K562 (cell line): ENCODE data around the gene CS. TPM values are rescaled to one million over a fixed set of nuclear protein-coding genes. Genes with fewer than 3 reads are reported as not detected.

Source experiments
- ESRRB ChIP-seq: fragments of 250-450 bp; sonication (Bioruptor Pico); IDR thresholded peaks from 2 replicates; pipeline ENCODE4 v1.5.0; 2020; ENCODE audit warnings: mild to moderate bottlenecking, moderate library complexity, borderline replicate concordance
- HDAC8 ChIP-seq: fragments of 450-650 bp; IDR thresholded peaks from 2 replicates; pipeline ENCODE4 v1.6.1; 2016; ENCODE audit warnings: mild to moderate bottlenecking, missing genetic modification characterization, moderate library complexity, missing compliant biosample characterization
- TFAM ChIP-seq: fragments of 250-450 bp; sonication (Bioruptor Pico); conservative IDR thresholded peaks from 2 replicates; pipeline ENCODE4 v1.5.0; 2021; ENCODE audit warnings: mild to moderate bottlenecking, moderate library complexity
- ZBTB7A ChIP-seq: IDR thresholded peaks from 2 replicates; pipeline ENCODE4 v1.6.1; 2011; ENCODE audit warnings: low read depth, mild to moderate bottlenecking, low read length, moderate library complexity, borderline replicate concordance; ENCODE audit not compliant: control insufficient read depth
- ZNF354B ChIP-seq: fragments of 250-450 bp; sonication (Bioruptor Pico); IDR thresholded peaks from 2 replicates; pipeline ENCODE4 v1.4.0; 2020
- polyA plus RNA-seq, 8 experiments: library from polyadenylated mRNA; depleted of rRNA in 4 of 8; stranded (reverse) in 5 of 8; unstranded in 3 of 8; fragments of >200 nt; fragmentation: Nextera tagmentation in 2 of 8; fragmentation: Illumina TruSeq in 1 of 8; extraction: Ambion mirVana in 2 of 8; extraction: Trizol in 1 of 8; gene quantifications; 2 replicates each; pipeline versions ENCODE4 v1.2.1 to v1.2.3, GENCODE V29; 2011 to 2014; ENCODE audit warnings: inconsistent platforms in 1 of 8, missing spikeins in 1 of 8
- total RNA-seq, 7 experiments: library from RNA; depleted of rRNA in 6 of 7; stranded (reverse); fragments of >200 nt in 6 of 7; fragmentation: Illumina TruSeq in 2 of 7; extraction: Trizol in 2 of 7; gene quantifications; 2 replicates each; pipeline versions ENCODE4 v1.2.1 to v1.2.3, GENCODE V29; 2011 to 2021; ENCODE audit warnings: low replicate concordance in 1 of 7
- TF ChIP-seq, protein P1 (sequence below): fragments of 200-600 bp; sonication (generic); IDR thresholded peaks from one replicate; pipeline ENCODE4 v1.6.1; 2012; ENCODE audit warnings: mild to moderate bottlenecking, low read depth, low read length, inconsistent platforms
- TF ChIP-seq, protein P2 (sequence below): fragments of 450-650 bp; conservative IDR thresholded peaks from 2 replicates; pipeline ENCODE4 v1.6.1; 2016; ENCODE audit warnings: missing genetic modification characterization, low read depth, mild to moderate bottlenecking, missing compliant biosample characterization, moderate library complexity
- TF ChIP-seq, protein P3 (sequence below): sonication (generic); formaldehyde crosslinking; IDR thresholded peaks from 2 replicates; pipeline ENCODE4 v1.4.0; 2020; ENCODE audit warnings: mild to moderate bottlenecking, missing genetic modification reagents
- TF ChIP-seq, protein P4 (sequence below): fragments of 450-650 bp; formaldehyde crosslinking; IDR thresholded peaks from 2 replicates; pipeline ENCODE4 v1.4.0; 2022; ENCODE audit warnings: missing genetic modification characterization

Gene CS
- total and polyA plus RNA-seq, 9 of the 15 experiments (the other 6 are each of a cell fraction or from before 2014, with no cell fraction given) = 99.9 to 390 (median 149) TPM

DNA sequence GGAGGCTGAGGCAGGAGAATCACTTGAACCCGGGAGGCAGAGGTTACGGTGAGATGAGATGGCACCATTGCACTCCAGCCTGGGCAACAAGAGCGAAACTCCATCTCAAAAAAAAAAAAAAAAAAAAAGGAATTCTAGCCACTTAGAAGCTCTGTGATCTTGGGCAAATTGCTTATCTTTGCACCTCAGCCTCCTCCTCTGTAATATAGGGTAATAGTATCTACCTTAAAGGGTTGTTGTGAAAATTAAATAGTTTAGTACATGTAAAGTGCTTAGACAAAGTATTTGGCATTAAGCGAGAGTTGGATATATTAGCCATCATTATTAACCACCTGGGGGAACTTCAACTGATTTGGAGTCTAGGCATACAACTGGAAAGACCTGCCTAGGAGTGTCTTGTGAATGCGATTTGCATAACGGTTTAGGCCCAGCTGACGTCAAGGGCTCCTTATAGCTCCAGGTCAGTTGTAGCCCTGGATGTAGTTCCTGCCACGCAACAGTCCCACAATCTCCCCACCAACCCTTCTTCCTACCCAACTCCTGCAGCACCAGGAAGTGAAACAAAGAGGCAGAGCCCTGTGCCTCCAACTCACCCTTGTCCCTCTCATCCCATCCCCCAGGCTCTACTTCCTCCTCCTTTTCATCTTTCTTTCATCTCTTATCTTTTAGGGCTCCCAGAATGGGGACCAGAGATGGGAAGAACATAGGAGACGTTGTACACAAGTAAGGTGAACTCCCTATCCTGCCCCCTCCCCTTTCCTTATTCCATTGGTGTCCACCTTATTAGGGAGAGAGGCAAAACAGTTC lies 36.4 kb upstream of the CS start (continued):
- TF ChIP-seq, protein P1, sequence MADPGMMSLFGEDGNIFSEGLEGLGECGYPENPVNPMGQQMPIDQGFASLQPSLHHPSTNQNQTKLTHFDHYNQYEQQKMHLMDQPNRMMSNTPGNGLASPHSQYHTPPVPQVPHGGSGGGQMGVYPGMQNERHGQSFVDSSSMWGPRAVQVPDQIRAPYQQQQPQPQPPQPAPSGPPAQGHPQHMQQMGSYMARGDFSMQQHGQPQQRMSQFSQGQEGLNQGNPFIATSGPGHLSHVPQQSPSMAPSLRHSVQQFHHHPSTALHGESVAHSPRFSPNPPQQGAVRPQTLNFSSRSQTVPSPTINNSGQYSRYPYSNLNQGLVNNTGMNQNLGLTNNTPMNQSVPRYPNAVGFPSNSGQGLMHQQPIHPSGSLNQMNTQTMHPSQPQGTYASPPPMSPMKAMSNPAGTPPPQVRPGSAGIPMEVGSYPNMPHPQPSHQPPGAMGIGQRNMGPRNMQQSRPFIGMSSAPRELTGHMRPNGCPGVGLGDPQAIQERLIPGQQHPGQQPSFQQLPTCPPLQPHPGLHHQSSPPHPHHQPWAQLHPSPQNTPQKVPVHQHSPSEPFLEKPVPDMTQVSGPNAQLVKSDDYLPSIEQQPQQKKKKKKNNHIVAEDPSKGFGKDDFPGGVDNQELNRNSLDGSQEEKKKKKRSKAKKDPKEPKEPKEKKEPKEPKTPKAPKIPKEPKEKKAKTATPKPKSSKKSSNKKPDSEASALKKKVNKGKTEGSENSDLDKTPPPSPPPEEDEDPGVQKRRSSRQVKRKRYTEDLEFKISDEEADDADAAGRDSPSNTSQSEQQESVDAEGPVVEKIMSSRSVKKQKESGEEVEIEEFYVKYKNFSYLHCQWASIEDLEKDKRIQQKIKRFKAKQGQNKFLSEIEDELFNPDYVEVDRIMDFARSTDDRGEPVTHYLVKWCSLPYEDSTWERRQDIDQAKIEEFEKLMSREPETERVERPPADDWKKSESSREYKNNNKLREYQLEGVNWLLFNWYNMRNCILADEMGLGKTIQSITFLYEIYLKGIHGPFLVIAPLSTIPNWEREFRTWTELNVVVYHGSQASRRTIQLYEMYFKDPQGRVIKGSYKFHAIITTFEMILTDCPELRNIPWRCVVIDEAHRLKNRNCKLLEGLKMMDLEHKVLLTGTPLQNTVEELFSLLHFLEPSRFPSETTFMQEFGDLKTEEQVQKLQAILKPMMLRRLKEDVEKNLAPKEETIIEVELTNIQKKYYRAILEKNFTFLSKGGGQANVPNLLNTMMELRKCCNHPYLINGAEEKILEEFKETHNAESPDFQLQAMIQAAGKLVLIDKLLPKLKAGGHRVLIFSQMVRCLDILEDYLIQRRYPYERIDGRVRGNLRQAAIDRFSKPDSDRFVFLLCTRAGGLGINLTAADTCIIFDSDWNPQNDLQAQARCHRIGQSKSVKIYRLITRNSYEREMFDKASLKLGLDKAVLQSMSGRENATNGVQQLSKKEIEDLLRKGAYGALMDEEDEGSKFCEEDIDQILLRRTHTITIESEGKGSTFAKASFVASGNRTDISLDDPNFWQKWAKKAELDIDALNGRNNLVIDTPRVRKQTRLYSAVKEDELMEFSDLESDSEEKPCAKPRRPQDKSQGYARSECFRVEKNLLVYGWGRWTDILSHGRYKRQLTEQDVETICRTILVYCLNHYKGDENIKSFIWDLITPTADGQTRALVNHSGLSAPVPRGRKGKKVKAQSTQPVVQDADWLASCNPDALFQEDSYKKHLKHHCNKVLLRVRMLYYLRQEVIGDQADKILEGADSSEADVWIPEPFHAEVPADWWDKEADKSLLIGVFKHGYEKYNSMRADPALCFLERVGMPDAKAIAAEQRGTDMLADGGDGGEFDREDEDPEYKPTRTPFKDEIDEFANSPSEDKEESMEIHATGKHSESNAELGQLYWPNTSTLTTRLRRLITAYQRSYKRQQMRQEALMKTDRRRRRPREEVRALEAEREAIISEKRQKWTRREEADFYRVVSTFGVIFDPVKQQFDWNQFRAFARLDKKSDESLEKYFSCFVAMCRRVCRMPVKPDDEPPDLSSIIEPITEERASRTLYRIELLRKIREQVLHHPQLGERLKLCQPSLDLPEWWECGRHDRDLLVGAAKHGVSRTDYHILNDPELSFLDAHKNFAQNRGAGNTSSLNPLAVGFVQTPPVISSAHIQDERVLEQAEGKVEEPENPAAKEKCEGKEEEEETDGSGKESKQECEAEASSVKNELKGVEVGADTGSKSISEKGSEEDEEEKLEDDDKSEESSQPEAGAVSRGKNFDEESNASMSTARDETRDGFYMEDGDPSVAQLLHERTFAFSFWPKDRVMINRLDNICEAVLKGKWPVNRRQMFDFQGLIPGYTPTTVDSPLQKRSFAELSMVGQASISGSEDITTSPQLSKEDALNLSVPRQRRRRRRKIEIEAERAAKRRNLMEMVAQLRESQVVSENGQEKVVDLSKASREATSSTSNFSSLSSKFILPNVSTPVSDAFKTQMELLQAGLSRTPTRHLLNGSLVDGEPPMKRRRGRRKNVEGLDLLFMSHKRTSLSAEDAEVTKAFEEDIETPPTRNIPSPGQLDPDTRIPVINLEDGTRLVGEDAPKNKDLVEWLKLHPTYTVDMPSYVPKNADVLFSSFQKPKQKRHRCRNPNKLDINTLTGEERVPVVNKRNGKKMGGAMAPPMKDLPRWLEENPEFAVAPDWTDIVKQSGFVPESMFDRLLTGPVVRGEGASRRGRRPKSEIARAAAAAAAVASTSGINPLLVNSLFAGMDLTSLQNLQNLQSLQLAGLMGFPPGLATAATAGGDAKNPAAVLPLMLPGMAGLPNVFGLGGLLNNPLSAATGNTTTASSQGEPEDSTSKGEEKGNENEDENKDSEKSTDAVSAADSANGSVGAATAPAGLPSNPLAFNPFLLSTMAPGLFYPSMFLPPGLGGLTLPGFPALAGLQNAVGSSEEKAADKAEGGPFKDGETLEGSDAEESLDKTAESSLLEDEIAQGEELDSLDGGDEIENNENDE = no peak
- peak; percentile 41; the same call in 1 of the 2 replicates for TF ChIP-seq HDAC8 (tag)
- TF ChIP-seq, protein P2, sequence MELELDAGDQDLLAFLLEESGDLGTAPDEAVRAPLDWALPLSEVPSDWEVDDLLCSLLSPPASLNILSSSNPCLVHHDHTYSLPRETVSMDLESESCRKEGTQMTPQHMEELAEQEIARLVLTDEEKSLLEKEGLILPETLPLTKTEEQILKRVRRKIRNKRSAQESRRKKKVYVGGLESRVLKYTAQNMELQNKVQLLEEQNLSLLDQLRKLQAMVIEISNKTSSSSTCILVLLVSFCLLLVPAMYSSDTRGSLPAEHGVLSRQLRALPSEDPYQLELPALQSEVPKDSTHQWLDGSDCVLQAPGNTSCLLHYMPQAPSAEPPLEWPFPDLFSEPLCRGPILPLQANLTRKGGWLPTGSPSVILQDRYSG (tag) = peak; percentile 61; the same call in 1 of the 2 replicates
- TF ChIP-seq, protein P3, sequence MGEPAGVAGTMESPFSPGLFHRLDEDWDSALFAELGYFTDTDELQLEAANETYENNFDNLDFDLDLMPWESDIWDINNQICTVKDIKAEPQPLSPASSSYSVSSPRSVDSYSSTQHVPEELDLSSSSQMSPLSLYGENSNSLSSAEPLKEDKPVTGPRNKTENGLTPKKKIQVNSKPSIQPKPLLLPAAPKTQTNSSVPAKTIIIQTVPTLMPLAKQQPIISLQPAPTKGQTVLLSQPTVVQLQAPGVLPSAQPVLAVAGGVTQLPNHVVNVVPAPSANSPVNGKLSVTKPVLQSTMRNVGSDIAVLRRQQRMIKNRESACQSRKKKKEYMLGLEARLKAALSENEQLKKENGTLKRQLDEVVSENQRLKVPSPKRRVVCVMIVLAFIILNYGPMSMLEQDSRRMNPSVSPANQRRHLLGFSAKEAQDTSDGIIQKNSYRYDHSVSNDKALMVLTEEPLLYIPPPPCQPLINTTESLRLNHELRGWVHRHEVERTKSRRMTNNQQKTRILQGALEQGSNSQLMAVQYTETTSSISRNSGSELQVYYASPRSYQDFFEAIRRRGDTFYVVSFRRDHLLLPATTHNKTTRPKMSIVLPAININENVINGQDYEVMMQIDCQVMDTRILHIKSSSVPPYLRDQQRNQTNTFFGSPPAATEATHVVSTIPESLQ (CRISPR knock-in tag) = no peak
- TF ChIP-seq, protein P4, sequence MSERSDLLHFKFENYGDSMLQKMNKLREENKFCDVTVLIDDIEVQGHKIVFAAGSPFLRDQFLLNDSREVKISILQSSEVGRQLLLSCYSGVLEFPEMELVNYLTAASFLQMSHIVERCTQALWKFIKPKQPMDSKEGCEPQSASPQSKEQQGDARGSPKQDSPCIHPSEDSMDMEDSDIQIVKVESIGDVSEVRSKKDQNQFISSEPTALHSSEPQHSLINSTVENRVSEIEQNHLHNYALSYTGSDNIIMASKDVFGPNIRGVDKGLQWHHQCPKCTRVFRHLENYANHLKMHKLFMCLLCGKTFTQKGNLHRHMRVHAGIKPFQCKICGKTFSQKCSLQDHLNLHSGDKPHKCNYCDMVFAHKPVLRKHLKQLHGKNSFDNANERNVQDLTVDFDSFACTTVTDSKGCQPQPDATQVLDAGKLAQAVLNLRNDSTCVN = no peak; the same call in 1 of the 2 replicates
- no peak for TF ChIP-seq TFAM (CRISPR knock-in tag)
- no peak for TF ChIP-seq ZBTB7A
- TF ChIP-seq ESRRB (CRISPR knock-in tag) = no peak
- TF ChIP-seq ZNF354B (CRISPR knock-in tag) = no peak
